Vagina (tissue), 2 donors: Measurements from ENCODE around the gene CYP11A1. TPM values are rescaled to one million over a fixed set of nuclear protein-coding genes. Genes with fewer than 3 reads are reported as not detected.

Experiments
- DNase-seq, 2 donors: peaks; one replicate each; pipeline ENCODE4 v3.0.0-alpha.2; 2017; ENCODE audit errors: extremely low spot score in 2 of 2
- H3K27ac ChIP-seq: fragments of 200-600 bp; sonication (generic); one replicate; pipeline ENCODE4 v1.5.1; 2019
- H3K27me3 ChIP-seq: fragments of 200-600 bp; sonication (generic); one replicate; pipeline ENCODE4 v1.5.1; 2019
- H3K36me3 ChIP-seq, 2 donors: fragments of 200-600 bp; sonication (generic); one replicate each; pipeline ENCODE4 v1.5.1; 2017 to 2019
- H3K4me1 ChIP-seq: fragments of 200-600 bp; sonication (generic); one replicate; pipeline ENCODE4 v1.5.1; 2019
- H3K4me3 ChIP-seq, 2 donors: fragments of 200-600 bp; sonication (generic); 1 replicate in 1 of 2; 2 replicates in 1 of 2; pipeline ENCODE4 v1.5.1; 2016 to 2019
- H3K9me3 ChIP-seq: fragments of 200-600 bp; sonication (generic); one replicate; pipeline ENCODE4 v1.5.1; 2019
- CTCF ChIP-seq, 3 experiments: fragments of 450-650 bp in 2 of 3; fragments of 200-600 bp in 1 of 3; sonication (generic) in 1 of 3; IDR thresholded peaks; one replicate each; pipeline ENCODE4 v1.5.1; 2017 to 2019; ENCODE audit warnings: antibody characterized with exemption in 3 of 3, mild to moderate bottlenecking in 2 of 3, moderate library complexity in 2 of 3
- POLR2A ChIP-seq, 2 donors: fragments of 450-650 bp; IDR thresholded peaks; one replicate each; pipeline ENCODE4 v1.6.1; 2017; ENCODE audit warnings: antibody characterized with exemption in 2 of 2, mild to moderate bottlenecking in 2 of 2, moderate library complexity in 2 of 2
- POLR2AphosphoS5 ChIP-seq, 2 donors: sonication (generic); formaldehyde crosslinking; IDR thresholded peaks; one replicate each; pipeline ENCODE4 v1.9.0; 2017; ENCODE audit warnings: antibody characterized with exemption in 2 of 2, mild to moderate bottlenecking in 2 of 2, low read depth in 1 of 2; ENCODE audit not compliant: insufficient read depth in 1 of 2
- intact Hi-C: fragments of 100-400 bp; cut with DNase I; formaldehyde crosslinking; loops from one replicate; pipeline ENCODE4 v1.15.1; 2023
- total RNA-seq: library from RNA; depleted of rRNA; stranded (reverse); fragments of >200 nt; gene quantifications from one replicate; pipeline ENCODE4 v1.2.3, GENCODE V29; 2016

The CYP11A1 gene
- total RNA-seq, 1 donor from 2014 or later: 8.8 TPM

DNA sequence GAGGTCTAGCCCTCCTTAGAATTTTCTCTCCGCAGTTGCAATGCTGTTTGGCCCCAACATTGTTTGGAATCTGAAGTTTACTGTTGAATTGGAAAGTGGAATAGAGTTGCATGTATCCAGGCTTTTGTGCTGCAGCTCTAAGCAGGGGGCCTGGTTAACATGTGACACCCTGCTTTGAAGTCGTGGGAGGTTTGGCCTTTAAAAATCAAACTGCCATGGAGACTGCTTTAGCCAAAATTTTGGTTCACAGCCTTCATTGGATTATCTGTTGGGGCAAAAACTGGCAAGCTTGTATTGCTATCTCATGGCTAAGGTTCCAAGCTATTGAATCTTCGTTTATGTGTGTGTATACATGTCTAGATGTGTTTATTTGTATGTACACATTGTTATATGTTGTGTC, 15.8 kb downstream of the CYP11A1 start:
- Histone ChIP-seq H3K9me3 (no peaks in the 10 kb centered on the region), H3K4me3 (no peak overlapping the region), H3K27ac (no peak overlapping the region), H3K4me1 (no peaks in the 10 kb centered on the region), H3K27me3 (no peaks in the 10 kb centered on the region), H3K36me3 (no peaks in the 10 kb centered on the region)
- intact Hi-C loops: no loop called here
- DNase-seq: no peak
- no peak for TF ChIP-seq POLR2AphosphoS5 (IDR thresholded peaks at IDR 0.05; ENCODE audit: insufficient read depth in 1 of 2, low read depth in 1 of 2)
- TF ChIP-seq CTCF (IDR thresholded peaks at IDR 0.05): no peak
- TF ChIP-seq POLR2A (IDR thresholded peaks at IDR 0.05): no peak

GRCh38 chr15:74350295-74351275, 16.9 kb downstream of the CYP11A1 start:
- no peak for DNase-seq
- Histone ChIP-seq H3K27me3 (no peaks in the 10 kb centered on the region), H3K36me3 (no peaks in the 10 kb centered on the region), H3K27ac (no peak overlapping the region), H3K9me3 (no peaks in the 10 kb centered on the region), H3K4me3 (no peak overlapping the region), H3K4me1 (no peaks in the 10 kb centered on the region)
- intact Hi-C loops: no loop called here
- TF ChIP-seq CTCF (IDR thresholded peaks at IDR 0.05) (no peak), POLR2AphosphoS5 (IDR thresholded peaks at IDR 0.05; ENCODE audit: insufficient read depth in 1 of 2, low read depth in 1 of 2) (no peak)

GRCh38 chr15:74349241-74349778, 18.1 kb downstream of the CYP11A1 start:
- intact Hi-C loops: no loop called here
- no peaks in the 10 kb centered on the region for H3K27me3 ChIP-seq
- no peak overlapping the region for H3K4me3 ChIP-seq
- TF ChIP-seq POLR2A (IDR thresholded peaks at IDR 0.05): no peak
- no peak for TF ChIP-seq POLR2AphosphoS5 (IDR thresholded peaks at IDR 0.05; ENCODE audit: insufficient read depth in 1 of 2, low read depth in 1 of 2)
- no peak for TF ChIP-seq CTCF (IDR thresholded peaks at IDR 0.05)
- no peaks in the 10 kb centered on the region for H3K9me3 ChIP-seq
- no peaks in the 10 kb centered on the region for H3K4me1 ChIP-seq
- no peak for DNase-seq
- no peak overlapping the region for H3K27ac ChIP-seq
- no peaks in the 10 kb centered on the region for H3K36me3 ChIP-seq

- intact Hi-C loops: no loop called here
- DNase-seq: no peak
- Histone ChIP-seq H3K9me3 (no peaks in the 10 kb centered on the region), H3K27me3 (no peaks in the 10 kb centered on the region), H3K36me3 (no peaks in the 10 kb centered on the region), H3K27ac (no peak overlapping the region), H3K4me1 (no peaks in the 10 kb centered on the region), H3K4me3 (no peak overlapping the region)
- TF ChIP-seq CTCF (IDR thresholded peaks at IDR 0.05) (no peak), POLR2A (IDR thresholded peaks at IDR 0.05) (no peak), POLR2AphosphoS5 (IDR thresholded peaks at IDR 0.05; ENCODE audit: insufficient read depth in 1 of 2, low read depth in 1 of 2) (no peak)
Measured at GRCh38 chr15:74347757-74348250, 19.6 kb downstream of the CYP11A1 start.

DNA sequence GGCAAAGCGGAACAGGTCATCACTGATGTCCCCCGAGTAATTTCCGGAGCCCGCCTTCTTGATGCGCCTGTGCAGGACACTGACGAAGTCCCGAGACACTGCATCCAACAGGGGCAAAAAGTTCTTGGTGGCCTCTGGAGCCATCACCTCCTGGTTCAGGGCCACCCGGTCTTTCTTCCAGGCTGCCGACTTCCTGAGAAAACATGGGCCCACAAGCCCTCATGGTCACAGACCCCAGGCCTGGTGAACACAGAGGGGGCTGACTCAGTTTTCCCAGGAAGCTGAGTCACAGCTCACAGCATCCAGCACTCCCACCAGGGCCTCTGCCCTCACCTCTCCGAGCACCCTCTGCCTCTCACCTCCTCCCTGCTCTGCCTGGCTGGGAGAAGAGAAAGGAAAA, 22.4 kb downstream of the CYP11A1 start:
- H3K4me1 ChIP-seq: no peaks in the 10 kb centered on the region
- H3K36me3 ChIP-seq: no peaks in the 10 kb centered on the region
- intact Hi-C loops: no loop called here
- no peak for DNase-seq
- no peak overlapping the region for H3K27ac ChIP-seq
- no peaks in the 10 kb centered on the region for H3K27me3 ChIP-seq
- H3K9me3 ChIP-seq: no peaks in the 10 kb centered on the region
- no peak for TF ChIP-seq POLR2A (IDR thresholded peaks at IDR 0.05)
- TF ChIP-seq POLR2AphosphoS5 (IDR thresholded peaks at IDR 0.05; ENCODE audit: insufficient read depth in 1 of 2, low read depth in 1 of 2): no peak
- no peak for TF ChIP-seq CTCF (IDR thresholded peaks at IDR 0.05)
- no peak overlapping the region for H3K4me3 ChIP-seq
